GM12865 (cell line): ENCODE results near the gene KRTAP19-4.

Experiments
- DNase-seq: peaks from one replicate; pipeline ENCODE4 v3.0.0; 2010; ENCODE audit warnings: low read depth
- H3K4me3 ChIP-seq: 2 replicates; pipeline ENCODE4 v1.5.1; 2011; ENCODE audit warnings: mild to moderate bottlenecking, low read depth, low read length, control low read depth
- CTCF ChIP-seq: IDR thresholded peaks from 2 replicates; pipeline ENCODE4 v1.5.1; 2011; ENCODE audit warnings: low read length, control low read depth, low read depth, inconsistent platforms; ENCODE audit not compliant: insufficient read depth; ENCODE audit errors: missing control alignments

The KRTAP19-4 gene

DNA sequence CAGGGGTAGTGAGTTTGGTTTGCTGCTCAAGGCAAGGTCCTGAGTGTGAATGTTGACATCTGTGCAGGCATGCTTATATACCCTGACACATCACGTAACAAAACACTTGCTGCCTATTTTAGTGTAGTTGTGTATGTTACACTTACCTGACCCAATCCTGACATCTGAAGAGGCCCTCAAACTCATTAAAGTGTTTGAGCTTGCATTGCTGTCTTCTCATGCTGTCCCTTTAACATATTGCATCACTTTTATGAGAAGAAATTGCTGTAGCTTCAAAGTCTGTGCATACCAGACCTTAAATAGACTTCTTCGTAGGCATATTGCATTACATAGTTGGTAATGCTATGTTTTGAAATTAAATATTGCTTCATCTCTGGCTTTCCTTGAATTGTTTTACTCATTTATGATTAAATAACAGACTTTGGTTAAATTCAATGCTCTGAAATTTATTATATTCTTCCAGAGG is 5.0 kb downstream of the KRTAP19-4 start, which contains the start of gene KRTAP19-3:
Gene KRTAP19-3, minus strand, starts transcription at position 51 of the 466 bp plus-strand sequence. CDS start 56 bp downstream, outside the sequence.
- TF ChIP-seq CTCF, result no peak
- H3K4me3 ChIP-seq, result no peak within 1 kb of the TSS
- DNase-seq, result no peak

DNA sequence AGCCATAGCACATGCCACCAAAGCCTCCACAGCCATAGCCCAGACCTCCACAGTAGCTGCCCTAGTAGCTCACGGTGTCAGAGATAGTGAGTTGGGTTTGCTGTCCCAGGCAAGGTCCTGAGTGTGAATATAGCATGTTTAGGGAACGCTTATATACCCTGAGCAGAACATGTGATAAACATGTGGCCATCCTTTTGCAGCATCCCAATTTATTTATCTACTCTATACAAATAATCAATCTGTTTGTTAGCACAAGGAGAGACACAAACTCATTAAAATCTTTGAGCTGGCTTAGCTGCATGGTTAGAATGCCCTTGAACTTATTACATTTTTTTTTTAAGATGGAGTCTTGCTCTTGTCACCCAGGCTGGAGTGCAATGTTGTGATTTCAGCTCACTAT is 9.6 kb downstream of the KRTAP19-4 start, which contains the start of gene KRTAP19-2:
Gene KRTAP19-2, minus strand, starts transcription at position 101 of the 400 bp plus-strand sequence. Its CDS starts 88 bp downstream, at position 13.
- DNase-seq, result no peak
- no peak within 1 kb of the TSS for H3K4me3 ChIP-seq
- TF ChIP-seq CTCF, result no peak

- no peak for DNase-seq
- H3K4me3 ChIP-seq, result no peak overlapping the region
- TF ChIP-seq CTCF, result no peak
These were observed 10.8 kb downstream of the KRTAP19-4 start for GRCh38 chr21:30486180-30486579.

DNA sequence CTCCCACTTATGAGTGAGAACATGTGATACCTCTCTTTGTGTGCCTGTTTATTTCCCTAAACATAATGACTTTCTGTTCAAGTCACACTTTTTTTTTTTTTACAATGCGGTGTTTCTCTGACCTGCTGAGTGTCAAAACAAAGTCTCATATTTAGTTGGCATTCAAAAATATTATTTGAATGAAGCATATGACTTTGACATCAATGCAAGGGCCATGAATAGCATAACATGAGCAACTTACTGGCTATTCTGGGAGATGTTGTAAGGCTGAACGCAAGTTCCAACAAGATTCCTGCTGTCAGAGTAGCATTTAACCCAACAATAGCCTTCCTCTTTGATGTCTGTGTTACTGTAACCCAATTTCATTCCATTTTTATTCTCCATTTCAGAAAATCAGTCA is 14.8 kb downstream of the KRTAP19-4 start:
- TF ChIP-seq CTCF, result no peak
- no peak for DNase-seq
- no peak overlapping the region for H3K4me3 ChIP-seq

GRCh38 chr21:30480145-30480544 is 16.8 kb downstream of the KRTAP19-4 start, which contains the start of gene KRTAP19-1:
Gene KRTAP19-1, minus strand, starts transcription at chr21:30480367. Its CDS starts 50 bp downstream, at chr21:30480317.
- no peak for DNase-seq

DNA sequence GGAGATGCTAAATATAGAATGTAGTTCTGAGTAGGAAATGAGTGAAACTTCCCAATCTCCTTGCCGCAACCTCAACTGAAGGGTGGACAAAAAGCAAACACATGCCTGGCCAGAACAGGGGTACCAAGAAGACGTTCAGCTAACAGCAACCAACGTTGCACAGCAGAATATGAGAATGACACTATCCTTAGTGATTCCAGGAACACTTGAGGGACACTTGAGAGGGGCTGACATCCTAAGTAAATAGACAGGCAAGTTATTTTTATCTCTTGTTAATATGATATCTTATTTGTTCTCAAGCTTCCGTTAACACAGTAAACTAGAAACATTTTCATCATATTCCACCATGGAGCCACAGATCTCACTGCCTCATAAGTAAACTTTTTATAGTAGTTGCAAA is 17.7 kb downstream of the KRTAP19-4 start:
- no peak for DNase-seq
- H3K4me3 ChIP-seq, result no peak overlapping the region
- no peak for TF ChIP-seq CTCF

More at GRCh38 chr21:30480145-30480544, 16.8 kb downstream of the KRTAP19-4 start, which contains the start of gene KRTAP19-1:
- no peak for TF ChIP-seq CTCF
- no peak within 1 kb of the TSS for H3K4me3 ChIP-seq

DNA sequence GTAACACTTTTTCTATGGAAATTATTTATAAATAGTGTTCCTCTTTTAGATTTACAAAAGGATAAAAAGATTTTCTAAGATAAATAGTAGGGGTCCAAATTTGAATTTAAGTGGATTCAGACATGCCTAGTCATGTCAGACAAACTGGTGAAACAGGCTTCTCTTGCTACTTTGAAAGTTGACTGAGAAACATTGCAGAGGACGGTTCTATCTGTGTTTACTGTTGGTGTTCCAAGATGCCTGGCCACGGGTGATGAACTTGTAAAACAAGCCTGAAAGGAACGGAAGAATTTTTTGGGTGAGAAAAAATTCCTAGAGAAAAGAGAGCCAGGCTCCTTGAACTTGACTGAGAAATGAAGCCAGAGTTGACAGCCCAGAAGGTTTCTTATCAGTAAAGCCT is 19.0 kb downstream of the KRTAP19-4 start:
- no peak for TF ChIP-seq CTCF
- H3K4me3 ChIP-seq, result no peak overlapping the region
- DNase-seq, result no peak
